ENCODE results near the gene ARL2BP. TPM values are rescaled to one million over a fixed set of nuclear protein-coding genes. Genes with fewer than 3 reads are reported as not detected.

The ARL2BP gene
- total RNA-seq, 2 experiments from 2014 or later: 26.6 to 31.2 TPM

- POLR2A ChIA-PET: no interaction called here
- Histone ChIP-seq H3K9me3 (ENCODE audit: low read length) (no peaks in the 10 kb centered on the region), H2AFZ (ENCODE audit: low read length) (no peak overlapping the region), H3K79me2 (ENCODE audit: insufficient read depth, low read depth, low read length) (no peaks in the 10 kb centered on the region), H3K36me3 (ENCODE audit: insufficient read depth, low read length) (peaks cover 90% of the 10 kb centered on the region), H3K9me2 (ENCODE audit: insufficient read depth, low read length) (no peaks in the 10 kb centered on the region), H3K27ac (ENCODE audit: low read depth, low read length, poor library complexity, severe bottlenecking) (no peak overlapping the region), H3K4me1 (ENCODE audit: insufficient read depth, low read length, poor library complexity, severe bottlenecking) (no peaks in the 10 kb centered on the region), H4K20me1 (ENCODE audit: insufficient read depth, low read length) (no peaks in the 10 kb centered on the region), H3K4me2 (ENCODE audit: low read length) (no peak overlapping the region), H3K4me3 (ENCODE audit: low read depth, low read length, poor library complexity, severe bottlenecking) (no peak overlapping the region)
- no peak for TF ChIP-seq EZH2phosphoT487 (IDR thresholded peaks at IDR 0.05; ENCODE audit: borderline replicate concordance, low read depth, low read length)
- TF ChIP-seq, protein P1, sequence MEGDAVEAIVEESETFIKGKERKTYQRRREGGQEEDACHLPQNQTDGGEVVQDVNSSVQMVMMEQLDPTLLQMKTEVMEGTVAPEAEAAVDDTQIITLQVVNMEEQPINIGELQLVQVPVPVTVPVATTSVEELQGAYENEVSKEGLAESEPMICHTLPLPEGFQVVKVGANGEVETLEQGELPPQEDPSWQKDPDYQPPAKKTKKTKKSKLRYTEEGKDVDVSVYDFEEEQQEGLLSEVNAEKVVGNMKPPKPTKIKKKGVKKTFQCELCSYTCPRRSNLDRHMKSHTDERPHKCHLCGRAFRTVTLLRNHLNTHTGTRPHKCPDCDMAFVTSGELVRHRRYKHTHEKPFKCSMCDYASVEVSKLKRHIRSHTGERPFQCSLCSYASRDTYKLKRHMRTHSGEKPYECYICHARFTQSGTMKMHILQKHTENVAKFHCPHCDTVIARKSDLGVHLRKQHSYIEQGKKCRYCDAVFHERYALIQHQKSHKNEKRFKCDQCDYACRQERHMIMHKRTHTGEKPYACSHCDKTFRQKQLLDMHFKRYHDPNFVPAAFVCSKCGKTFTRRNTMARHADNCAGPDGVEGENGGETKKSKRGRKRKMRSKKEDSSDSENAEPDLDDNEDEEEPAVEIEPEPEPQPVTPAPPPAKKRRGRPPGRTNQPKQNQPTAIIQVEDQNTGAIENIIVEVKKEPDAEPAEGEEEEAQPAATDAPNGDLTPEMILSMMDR (conservative IDR thresholded peaks at IDR 0.05; ENCODE audit: low read length): no peak
- intact Hi-C loops (cut with micrococcal nuclease; ENCODE audit: unreplicated experiment): no loop called here
- DNase-seq (ENCODE audit: low spot score): no peak
- no TSS peak for BruUV-seq (replicated peaks)
- CTCF ChIA-PET (ENCODE audit: unreplicated experiment): no interaction called here
Observed at GRCh38 chr16:57226701-57227621, 18.1 kb upstream of the ARL2BP start.

- Histone ChIP-seq H2AFZ (ENCODE audit: low read length) (no peak overlapping the region), H3K4me3 (ENCODE audit: low read depth, low read length, poor library complexity, severe bottlenecking) (no peak overlapping the region), H3K9me3 (ENCODE audit: low read length) (no peaks in the 10 kb centered on the region), H3K9me2 (ENCODE audit: insufficient read depth, low read length) (no peaks in the 10 kb centered on the region), H3K27ac (ENCODE audit: low read depth, low read length, poor library complexity, severe bottlenecking) (no peak overlapping the region), H3K4me2 (ENCODE audit: low read length) (no peak overlapping the region), H3K36me3 (ENCODE audit: insufficient read depth, low read length) (peaks cover 92% of the 10 kb centered on the region), H4K20me1 (ENCODE audit: insufficient read depth, low read length) (no peaks in the 10 kb centered on the region), H3K79me2 (ENCODE audit: insufficient read depth, low read depth, low read length) (no peaks in the 10 kb centered on the region), H3K4me1 (ENCODE audit: insufficient read depth, low read length, poor library complexity, severe bottlenecking) (peaks cover 2% of the 10 kb centered on the region)
- ChIA-PET POLR2A (interaction anchor here (0.6 kb wide), 1 partner anchor 33 kb away, joined by 3 read pairs; no protein-coding TSS in a partner anchor), CTCF (ENCODE audit: unreplicated experiment) (no interaction called here)
- TF ChIP-seq EZH2phosphoT487 (IDR thresholded peaks at IDR 0.05; ENCODE audit: borderline replicate concordance, low read depth, low read length): no peak
- TF ChIP-seq, protein P1 (conservative IDR thresholded peaks at IDR 0.05; ENCODE audit: low read length): no peak
- no TSS peak for BruUV-seq (replicated peaks)
- no peak for DNase-seq (ENCODE audit: low spot score)
- intact Hi-C loops (cut with micrococcal nuclease; ENCODE audit: unreplicated experiment): no loop called here
Observed at GRCh38 chr16:57229079-57229478, 16.0 kb upstream of the ARL2BP start.

DNA sequence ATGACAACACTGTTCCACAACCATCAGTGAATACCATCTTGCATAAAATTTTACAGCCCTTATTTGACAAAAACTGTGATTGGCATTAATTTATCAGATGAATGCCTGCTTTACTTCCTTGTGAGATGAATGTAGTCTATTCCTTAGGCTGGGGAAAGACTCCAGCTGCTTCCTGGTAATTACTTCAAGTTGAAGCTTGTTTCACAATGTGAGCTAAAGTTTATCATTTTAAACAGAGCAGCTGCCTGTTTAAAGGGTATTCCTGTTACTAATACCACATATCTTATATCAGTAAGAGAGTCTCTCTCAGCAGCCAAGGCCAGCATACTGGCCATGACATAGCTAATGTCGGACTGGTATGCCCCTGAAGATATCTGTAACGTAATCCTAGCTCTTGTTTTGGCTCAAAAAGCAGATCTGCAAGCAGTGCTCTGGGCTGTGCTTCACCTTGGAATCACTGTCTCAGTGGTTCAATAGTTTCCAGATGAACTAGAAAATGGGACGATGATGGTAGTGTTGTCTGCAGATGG is 13.2 kb upstream of the ARL2BP start:
- no peak overlapping the region for H3K27ac ChIP-seq (ENCODE audit: low read depth, low read length, poor library complexity, severe bottlenecking)
- H3K4me3 ChIP-seq (ENCODE audit: low read depth, low read length, poor library complexity, severe bottlenecking): no peak overlapping the region
- H2AFZ ChIP-seq (ENCODE audit: low read length): no peak overlapping the region
- H3K9me2 ChIP-seq (ENCODE audit: insufficient read depth, low read length): no peaks in the 10 kb centered on the region
- CTCF ChIA-PET (ENCODE audit: unreplicated experiment): no interaction called here
- H3K36me3 ChIP-seq (ENCODE audit: insufficient read depth, low read length): peaks cover 88% of the 10 kb centered on the region
- POLR2A ChIA-PET: no interaction called here
- H3K4me2 ChIP-seq (ENCODE audit: low read length): no peak overlapping the region
- no peaks in the 10 kb centered on the region; the same call in 1 of the 2 replicates for H3K9me3 ChIP-seq (ENCODE audit: low read length)
- H4K20me1 ChIP-seq (ENCODE audit: insufficient read depth, low read length): no peaks in the 10 kb centered on the region
- BruUV-seq (replicated peaks): no TSS peak
- no peak for DNase-seq (ENCODE audit: low spot score)
- peaks cover 26% of the 10 kb centered on the region for H3K4me1 ChIP-seq (ENCODE audit: insufficient read depth, low read length, poor library complexity, severe bottlenecking)
- TF ChIP-seq, protein P1 (conservative IDR thresholded peaks at IDR 0.05; ENCODE audit: low read length): no peak
- no peak for TF ChIP-seq EZH2phosphoT487 (IDR thresholded peaks at IDR 0.05; ENCODE audit: borderline replicate concordance, low read depth, low read length)
- intact Hi-C loops (cut with micrococcal nuclease; ENCODE audit: unreplicated experiment): no loop called here
- H3K79me2 ChIP-seq (ENCODE audit: insufficient read depth, low read depth, low read length): no peaks in the 10 kb centered on the region

Measured in OCI-LY7 (cell line).